Measurements from ENCODE around the gene MYT1.

The MYT1 gene

GRCh38 chr20:64244870-64245603 is 80.8 kb downstream of the MYT1 start:
- no peak for DNase-seq (ENCODE audit: low read depth, low spot score)

- DNase-seq (ENCODE audit: low read depth, low spot score) = no peak
Observed at GRCh38 chr20:64245746-64246595, 81.7 kb downstream of the MYT1 start.

- DNase-seq (ENCODE audit: low read depth, low spot score) = no peak
Observed at GRCh38 chr20:64246616-64247306, 82.5 kb downstream of the MYT1 start.

DNA sequence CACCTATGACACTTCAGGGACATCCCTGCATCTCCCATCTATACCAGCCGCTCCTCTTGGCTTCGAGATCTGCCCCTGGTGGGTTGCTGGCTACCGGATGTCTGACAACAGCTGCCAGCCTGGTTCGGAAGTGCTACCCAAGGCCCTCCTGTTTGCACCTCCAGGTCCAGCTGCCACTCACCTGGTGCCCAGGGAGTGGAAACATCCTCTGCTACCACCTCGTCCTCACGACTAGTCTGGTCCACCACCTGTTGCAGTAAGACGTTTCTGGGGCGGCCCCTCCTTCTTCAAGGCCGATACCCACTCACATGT is 83.0 kb downstream of the MYT1 start:
- DNase-seq (ENCODE audit: low read depth, low spot score) = no peak

DNA sequence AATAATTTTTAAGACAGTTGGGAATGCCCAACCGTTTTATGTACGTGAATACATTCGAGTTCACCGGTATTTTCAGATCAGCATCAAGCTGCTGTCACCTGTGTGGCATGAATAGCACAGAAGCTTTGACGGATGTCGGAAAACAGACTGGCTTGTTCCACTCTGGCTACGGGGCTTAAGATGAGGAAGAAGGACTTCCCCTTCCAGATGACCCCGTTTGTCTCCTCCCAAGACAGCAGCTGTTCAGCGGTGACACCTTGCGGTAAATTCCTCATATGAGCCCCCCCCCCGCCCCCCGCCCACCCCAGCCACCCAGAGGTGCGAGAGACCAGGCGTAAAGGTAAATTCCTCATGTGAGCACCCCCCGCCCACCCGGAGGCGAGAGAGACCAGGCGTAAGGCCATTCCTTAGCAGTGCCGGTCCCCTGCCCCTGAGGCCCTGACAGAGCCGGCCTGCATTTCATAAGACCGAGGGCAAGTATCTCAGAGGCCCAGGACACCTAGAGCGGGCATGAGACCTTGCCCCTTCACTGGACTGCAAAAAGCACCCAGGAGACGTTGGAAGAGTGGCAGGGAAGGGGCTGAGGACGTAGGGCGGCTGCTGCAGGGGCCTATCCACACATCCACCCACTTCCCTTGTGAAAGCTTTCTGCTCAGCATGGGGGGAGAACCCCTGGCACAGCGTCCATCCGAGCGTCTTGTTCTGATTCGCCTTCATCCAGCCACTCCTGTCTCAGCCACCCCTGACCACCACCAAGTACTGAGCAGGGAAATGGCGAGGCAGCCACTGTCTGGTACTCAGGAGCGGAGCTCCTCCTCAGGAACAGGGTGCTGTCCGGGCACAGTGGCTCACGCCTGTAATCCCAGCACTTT is 84.0 kb downstream of the MYT1 start:
- DNase-seq (ENCODE audit: low read depth, low spot score) = no peak

GRCh38 chr20:64250027-64250426 is 85.8 kb downstream of the MYT1 start:
- DNase-seq (ENCODE audit: low read depth, low spot score) = no peak

GRCh38 chr20:64253000-64253383 is 88.7 kb downstream of the MYT1 start:
- DNase-seq (ENCODE audit: low read depth, low spot score) = no peak

- no peak for DNase-seq (ENCODE audit: low read depth, low spot score)
Observed at GRCh38 chr20:64253443-64253842, 89.2 kb downstream of the MYT1 start.

DNA sequence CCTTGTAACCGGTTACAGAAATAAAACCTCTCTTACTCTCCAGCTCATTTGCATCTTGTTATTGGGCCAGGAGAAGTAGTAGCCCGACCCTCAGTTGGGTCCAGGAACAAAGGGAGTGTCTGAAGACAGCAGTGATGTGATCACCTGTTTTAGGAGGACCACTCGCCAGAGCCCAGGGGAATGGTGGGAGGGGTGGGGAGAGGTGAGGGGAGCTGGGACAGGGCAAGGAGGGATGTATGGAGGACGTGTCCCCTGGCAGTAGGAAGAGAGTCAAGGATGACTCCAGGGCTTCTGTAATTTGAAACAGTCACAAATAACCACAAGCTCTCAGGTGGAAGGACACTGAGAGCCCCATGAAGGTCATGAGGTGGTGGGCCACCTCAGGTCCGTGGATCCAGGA is 89.9 kb downstream of the MYT1 start:
- no peak for DNase-seq (ENCODE audit: low read depth, low spot score)

DNA sequence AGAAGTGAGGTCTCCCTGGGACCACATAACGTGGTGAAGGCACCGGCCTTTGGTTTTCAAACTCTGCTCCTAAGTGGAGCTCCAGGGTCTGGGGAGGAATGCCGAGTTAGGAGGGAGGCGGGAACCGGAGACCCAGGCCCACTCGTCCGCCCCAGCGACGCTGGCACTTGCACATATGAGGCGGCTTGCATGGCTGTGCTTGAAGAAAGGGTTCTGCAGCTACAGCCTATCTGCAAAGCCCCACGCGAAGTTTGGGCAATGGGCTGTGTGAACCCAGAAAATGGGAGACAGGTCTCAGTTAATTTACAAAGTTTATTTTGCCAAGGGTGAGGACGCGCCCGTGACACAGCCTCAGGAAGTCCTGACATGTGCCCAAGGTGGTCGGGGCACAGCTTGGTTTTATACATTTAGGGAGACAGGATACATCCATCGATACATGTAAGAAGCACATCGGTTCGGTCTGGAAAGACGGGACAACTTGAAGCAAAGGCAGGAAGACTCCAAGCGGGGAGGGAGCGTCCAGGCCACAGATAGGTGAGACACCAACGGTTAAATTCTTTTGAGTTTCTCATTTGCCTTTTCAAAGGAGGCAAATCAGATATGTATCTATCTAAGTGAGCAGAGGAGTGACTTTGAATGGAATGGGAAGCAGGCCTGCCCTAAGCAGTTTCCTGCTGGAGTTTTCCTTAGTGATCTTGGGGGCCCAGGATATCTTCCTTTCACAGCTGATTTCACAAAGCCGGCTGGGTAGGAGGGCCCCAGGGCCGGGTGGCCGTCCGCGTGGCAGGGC is 90.5 kb downstream of the MYT1 start:
- no peak for DNase-seq (ENCODE audit: low read depth, low spot score)

DNA sequence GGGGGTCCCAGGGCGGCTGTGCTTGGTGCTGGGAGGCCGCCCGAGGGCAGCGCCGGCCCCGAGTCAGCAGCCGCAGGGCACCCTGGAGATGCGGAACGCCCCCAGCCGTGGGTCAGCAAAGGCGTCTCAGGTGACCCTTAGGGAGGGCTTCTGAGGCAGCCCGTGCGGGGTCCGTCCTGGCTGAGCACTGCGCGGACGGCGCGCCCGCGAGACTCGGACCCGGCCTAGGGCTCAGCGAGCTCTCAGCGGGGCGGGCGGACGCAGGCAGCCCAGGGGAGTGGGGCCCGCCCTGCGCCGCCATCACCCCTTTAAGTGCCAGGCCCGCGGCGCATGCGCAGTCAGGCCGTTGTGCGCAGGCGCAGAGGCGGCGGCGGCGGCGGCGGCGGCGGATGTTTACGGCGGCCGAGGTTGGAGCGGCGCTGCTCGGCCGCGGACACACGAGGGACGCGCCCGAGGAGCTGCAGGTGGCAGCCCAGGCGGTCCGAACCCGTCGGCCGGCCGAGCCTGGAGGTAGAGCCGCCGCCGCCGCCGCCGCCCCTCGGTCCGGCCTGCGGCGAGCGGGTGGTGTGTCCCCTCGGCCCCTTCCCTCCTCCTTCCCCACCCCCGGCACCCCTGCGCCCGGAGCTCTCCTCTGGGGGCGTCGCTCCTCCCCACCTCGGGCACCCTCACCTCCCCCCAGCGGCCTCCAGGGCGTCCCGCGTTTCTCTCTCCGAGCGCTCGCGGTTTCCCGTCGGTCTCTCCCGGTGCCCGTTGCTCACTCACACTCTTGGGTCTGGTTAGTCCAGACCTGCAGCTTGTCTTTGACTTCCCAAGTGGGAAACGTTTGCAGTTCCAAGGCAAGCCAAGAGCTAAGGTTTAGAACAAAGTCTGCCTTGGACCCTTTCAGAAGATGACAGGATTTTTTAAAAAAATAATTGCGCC is 91.4 kb downstream of the MYT1 start, which contains the start of gene PCMTD2:
Gene PCMTD2, plus strand, starts transcription at position 388 of the 921 bp plus-strand sequence. CDS start 4,218 bp downstream, outside the sequence.
- peak; percentile 26 for DNase-seq (ENCODE audit: low read depth, low spot score)

- no peak for DNase-seq (ENCODE audit: low read depth, low spot score)
Observed at GRCh38 chr20:64256282-64256935, 92.2 kb downstream of the MYT1 start.

DNA sequence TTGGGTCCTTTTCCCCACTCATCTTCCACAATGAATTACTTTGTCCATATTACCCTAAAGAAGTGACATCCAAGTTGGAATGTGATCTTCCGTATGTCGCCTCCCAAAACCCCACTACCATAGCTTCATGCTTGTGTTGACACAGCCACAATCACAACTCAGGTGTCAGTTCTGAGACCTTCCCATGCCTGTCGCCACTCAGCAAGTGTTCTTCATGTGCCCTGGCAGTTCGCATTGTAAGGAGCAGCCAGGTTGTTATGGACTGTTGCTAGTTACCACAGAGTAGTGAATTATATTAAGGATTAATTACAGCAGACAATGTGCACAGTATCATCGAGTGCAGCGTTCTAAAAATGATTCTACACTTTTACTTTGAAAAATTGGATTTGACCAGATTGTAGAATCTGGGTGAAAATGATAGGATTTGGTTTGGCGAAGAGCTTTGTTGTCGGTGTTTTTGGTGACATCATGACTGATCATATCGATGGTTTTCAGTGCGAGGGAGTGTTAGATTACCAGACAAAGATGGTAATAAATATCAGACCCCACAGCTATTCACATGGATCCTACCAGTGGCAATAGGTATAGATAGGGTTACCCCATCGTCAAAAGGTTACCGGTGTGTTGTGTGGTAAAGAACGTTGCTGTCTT is 93.0 kb downstream of the MYT1 start:
- DNase-seq (ENCODE audit: low read depth, low spot score) = no peak

DNA sequence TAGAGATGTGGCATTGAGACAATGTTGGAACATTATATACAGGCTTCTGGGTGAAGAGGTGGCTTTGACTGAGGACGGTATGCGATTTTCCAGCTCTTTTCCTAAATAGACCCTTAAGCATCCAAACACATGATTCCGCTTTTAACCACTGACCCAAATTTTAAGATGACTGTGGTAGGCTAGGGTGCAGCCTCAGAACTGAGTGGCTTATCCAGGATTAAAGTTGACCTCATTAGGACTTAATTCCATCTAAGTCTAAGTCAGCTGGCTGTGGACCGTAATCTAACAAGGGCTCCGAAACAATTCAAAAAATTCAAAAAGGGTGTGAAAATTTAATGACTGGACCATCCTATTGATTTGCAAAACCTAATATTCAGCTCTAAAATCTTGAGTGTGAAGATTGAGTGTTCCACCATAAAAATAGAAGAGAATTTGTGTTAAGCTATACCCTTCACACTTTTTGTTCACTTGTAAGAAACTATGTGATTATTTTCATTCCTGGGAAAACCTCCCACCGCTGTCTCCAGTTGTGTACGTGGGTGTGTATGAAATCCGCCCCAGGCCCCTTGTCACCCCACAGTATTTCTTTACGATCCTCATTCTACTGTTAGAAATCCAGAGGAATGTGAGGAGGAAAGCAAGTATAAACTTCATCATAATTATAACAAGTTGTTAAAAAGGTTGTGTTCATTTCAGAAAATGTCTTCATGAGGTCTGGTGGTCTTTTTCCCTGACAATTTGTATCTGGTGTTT is 94.0 kb downstream of the MYT1 start:
- no peak for DNase-seq (ENCODE audit: low read depth, low spot score)

DNA sequence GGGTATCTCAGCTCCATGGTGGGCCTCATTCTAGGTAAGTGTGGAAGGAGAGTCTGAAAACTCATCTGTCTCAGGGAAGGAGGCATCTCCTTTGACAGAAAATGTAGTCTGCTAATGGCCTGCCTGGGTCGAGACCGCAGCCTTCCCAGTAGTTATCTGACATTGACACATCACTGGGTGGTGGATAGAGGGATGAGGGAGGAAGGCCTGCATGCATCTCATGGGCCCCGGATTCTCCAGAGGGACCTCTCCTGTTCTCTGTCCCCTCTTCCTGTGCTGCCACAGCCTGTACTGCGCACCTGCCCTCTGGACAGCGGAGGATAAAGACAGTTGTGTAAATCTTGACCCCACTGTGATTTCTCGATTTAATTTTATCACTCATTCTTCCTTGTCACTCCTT is 96.0 kb downstream of the MYT1 start:
- DNase-seq (ENCODE audit: low read depth, low spot score) = no peak

GRCh38 chr20:64261138-64261537 is 96.9 kb downstream of the MYT1 start:
- DNase-seq (ENCODE audit: low read depth, low spot score) = no peak

DNA sequence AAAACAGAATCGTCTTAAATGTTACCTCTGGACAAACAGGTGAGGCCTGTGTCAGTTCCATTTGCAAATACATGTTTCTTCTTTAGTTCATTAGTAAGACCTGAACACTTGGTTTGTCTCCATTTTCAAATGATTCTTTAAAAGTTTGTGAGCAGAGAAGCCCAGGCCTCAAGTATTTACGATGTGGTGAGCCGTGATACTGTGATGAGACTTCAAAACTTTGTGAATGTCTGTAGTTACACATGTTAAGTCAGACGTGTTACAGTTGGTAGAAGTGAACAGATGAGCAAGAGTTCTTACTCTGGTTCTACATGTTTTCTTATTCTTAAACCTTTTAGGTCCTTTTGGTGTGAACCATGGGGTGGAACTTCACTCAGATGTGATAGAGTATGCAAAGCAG is 99.8 kb downstream of the MYT1 start:
- no peak for DNase-seq (ENCODE audit: low read depth, low spot score)

GRCh38 chr20:64265201-64265600 is 100.9 kb downstream of the MYT1 start:
- DNase-seq (ENCODE audit: low read depth, low spot score) = no peak
